Measurements from ENCODE around the gene ITIH4. TPM values are rescaled to one million over a fixed set of nuclear protein-coding genes. Genes with fewer than 3 reads are reported as not detected.

ITIH4 gene
- total RNA-seq, 1 donor from 2014 or later: 8.0 TPM

DNA sequence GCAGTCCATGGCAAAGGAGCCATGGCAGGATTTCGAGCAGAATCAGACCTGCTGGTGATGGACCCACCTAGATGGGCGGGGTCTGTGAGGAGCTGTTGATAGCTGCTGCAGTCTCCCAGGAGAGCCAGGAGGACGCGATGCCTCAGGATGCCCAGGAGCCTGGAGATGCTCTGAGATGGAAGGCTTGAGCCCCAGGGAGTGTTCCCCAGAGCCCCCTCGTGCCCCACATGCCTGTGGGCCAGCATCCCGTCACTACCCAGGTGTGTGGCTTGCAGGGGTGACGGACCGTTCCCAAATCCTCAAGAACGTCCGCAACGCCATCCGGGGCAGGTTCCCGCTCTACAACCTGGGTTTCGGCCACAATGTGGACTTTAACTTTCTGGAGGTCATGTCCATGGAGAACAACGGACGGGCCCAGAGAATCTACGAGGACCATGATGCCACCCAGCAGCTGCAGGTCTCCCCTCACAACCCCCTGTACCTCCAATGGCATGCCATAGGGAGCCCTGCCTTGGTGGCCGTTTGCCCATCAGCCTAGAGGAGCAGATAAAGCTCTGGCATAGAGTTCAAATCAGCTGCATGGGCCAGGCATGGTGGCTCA lies 46.4 kb downstream of the ITIH4 start:
- Mint-ChIP-seq H3K27me3 (ENCODE audit: unreplicated experiment) (peaks cover 8% of the 10 kb centered on the region), H3K27ac (ENCODE audit: unreplicated experiment) (no peak overlapping the region), H3K9me3 (ENCODE audit: unreplicated experiment) (peaks cover 2% of the 10 kb centered on the region), H3K36me3 (ENCODE audit: unreplicated experiment) (no peaks in the 10 kb centered on the region), H3K4me1 (ENCODE audit: low read depth, unreplicated experiment) (peaks cover 2% of the 10 kb centered on the region), H3K4me3 (ENCODE audit: unreplicated experiment) (no peak overlapping the region)
- TF ChIP-seq, protein P1, sequence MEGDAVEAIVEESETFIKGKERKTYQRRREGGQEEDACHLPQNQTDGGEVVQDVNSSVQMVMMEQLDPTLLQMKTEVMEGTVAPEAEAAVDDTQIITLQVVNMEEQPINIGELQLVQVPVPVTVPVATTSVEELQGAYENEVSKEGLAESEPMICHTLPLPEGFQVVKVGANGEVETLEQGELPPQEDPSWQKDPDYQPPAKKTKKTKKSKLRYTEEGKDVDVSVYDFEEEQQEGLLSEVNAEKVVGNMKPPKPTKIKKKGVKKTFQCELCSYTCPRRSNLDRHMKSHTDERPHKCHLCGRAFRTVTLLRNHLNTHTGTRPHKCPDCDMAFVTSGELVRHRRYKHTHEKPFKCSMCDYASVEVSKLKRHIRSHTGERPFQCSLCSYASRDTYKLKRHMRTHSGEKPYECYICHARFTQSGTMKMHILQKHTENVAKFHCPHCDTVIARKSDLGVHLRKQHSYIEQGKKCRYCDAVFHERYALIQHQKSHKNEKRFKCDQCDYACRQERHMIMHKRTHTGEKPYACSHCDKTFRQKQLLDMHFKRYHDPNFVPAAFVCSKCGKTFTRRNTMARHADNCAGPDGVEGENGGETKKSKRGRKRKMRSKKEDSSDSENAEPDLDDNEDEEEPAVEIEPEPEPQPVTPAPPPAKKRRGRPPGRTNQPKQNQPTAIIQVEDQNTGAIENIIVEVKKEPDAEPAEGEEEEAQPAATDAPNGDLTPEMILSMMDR (IDR thresholded peaks at IDR 0.05; ENCODE audit: partially characterized antibody, unreplicated experiment): no peak
- peak; percentile 1 for DNase-seq

DNA sequence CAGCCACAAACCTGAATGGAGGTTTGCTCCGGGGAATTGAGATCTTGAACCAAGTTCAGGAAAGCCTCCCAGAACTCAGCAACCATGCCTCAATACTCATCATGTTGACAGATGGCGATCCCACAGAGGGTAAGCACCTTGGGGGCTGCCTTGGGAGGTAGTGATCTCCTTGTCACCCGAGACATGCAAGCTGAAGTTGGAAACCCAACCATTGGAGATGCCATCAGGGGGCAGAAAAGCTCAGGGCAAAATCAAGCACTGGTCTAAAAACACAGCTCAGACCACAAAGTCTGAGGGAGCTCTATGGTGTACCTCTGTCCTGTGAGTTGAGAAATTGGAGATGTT lies 47.3 kb downstream of the ITIH4 start:
- H3K4me3 Mint-ChIP-seq (ENCODE audit: unreplicated experiment): no peak overlapping the region
- peak; percentile 3 for DNase-seq
- H3K36me3 Mint-ChIP-seq (ENCODE audit: unreplicated experiment): no peaks in the 10 kb centered on the region
- TF ChIP-seq, protein P1 (IDR thresholded peaks at IDR 0.05; ENCODE audit: partially characterized antibody, unreplicated experiment): no peak
- H3K9me3 Mint-ChIP-seq (ENCODE audit: unreplicated experiment): peaks cover 2% of the 10 kb centered on the region
- H3K27ac Mint-ChIP-seq (ENCODE audit: unreplicated experiment): no peak overlapping the region
- H3K4me1 Mint-ChIP-seq (ENCODE audit: low read depth, unreplicated experiment): peaks cover 2% of the 10 kb centered on the region
- H3K27me3 Mint-ChIP-seq (ENCODE audit: unreplicated experiment): peaks cover 8% of the 10 kb centered on the region

DNA sequence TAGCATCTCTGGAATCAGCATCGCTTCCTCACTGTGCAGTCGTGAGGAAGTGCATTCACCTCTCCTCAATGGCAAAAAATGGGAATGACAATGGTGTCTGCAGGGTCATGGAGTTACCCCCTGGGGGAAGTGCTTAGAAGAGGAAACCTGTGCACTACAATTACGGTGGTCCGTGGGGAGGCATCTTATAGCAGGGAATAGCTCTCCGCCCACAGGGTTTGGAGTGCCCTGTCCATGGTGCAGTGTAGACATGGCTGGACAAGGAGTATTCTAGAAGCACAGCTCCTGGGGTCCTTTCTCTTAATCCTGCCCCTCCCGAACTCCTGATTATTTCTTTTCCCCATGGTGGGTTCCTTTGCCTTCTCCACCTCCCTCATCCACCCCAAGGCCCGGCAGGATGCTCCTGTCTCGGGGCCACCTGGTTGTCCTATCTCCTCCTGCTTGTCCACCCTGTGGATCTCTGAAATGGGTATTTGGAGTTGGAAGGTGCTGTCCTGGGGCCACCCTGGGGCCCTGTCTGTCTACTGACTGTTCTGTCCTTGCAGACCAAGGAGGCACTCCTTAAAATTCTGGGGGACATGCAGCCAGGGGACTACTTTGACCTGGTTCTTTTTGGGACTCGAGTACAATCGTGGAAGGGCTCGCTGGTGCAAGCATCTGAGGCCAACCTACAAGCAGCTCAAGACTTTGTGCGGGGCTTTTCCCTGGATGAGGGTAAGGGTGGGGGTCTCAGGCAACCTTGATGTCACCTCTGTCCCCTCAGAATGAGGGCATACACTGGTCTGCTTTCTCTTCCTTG lies 47.9 kb downstream of the ITIH4 start:
- Mint-ChIP-seq H3K36me3 (ENCODE audit: unreplicated experiment) (no peaks in the 10 kb centered on the region), H3K4me1 (ENCODE audit: low read depth, unreplicated experiment) (no peaks in the 10 kb centered on the region), H3K27ac (ENCODE audit: unreplicated experiment) (no peak overlapping the region), H3K4me3 (ENCODE audit: unreplicated experiment) (no peak overlapping the region), H3K9me3 (ENCODE audit: unreplicated experiment) (peaks cover 2% of the 10 kb centered on the region), H3K27me3 (ENCODE audit: unreplicated experiment) (peaks cover 6% of the 10 kb centered on the region)
- TF ChIP-seq, protein P1 (IDR thresholded peaks at IDR 0.05; ENCODE audit: partially characterized antibody, unreplicated experiment): no peak
- DNase-seq: no peak

DNA sequence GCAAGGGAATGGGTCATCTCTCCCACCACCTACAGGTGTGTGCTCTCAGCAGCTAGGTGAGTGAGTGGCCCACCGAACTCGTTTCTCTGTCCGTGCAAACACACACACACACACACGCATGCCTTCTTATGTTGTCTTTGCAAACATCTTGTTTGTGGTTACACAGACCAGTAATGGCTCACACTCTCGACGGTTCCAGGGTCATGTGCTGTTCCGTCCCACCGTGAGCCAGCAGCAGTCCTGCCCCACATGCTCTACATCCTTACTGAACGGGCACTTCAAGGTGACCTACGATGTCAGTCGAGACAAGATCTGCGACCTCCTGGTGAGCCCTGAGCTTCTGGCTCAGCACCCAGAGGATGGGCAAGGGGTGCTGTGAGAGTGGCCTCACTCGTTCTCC lies 48.7 kb downstream of the ITIH4 start:
- Mint-ChIP-seq H3K27me3 (ENCODE audit: unreplicated experiment) (peaks cover 6% of the 10 kb centered on the region), H3K9me3 (ENCODE audit: unreplicated experiment) (peaks cover 2% of the 10 kb centered on the region), H3K36me3 (ENCODE audit: unreplicated experiment) (no peaks in the 10 kb centered on the region), H3K4me1 (ENCODE audit: low read depth, unreplicated experiment) (no peaks in the 10 kb centered on the region), H3K27ac (ENCODE audit: unreplicated experiment) (no peak overlapping the region), H3K4me3 (ENCODE audit: unreplicated experiment) (no peak overlapping the region)
- TF ChIP-seq, protein P1 (IDR thresholded peaks at IDR 0.05; ENCODE audit: partially characterized antibody, unreplicated experiment): no peak
- DNase-seq: peak; percentile 4

Measured in glutamatergic neuron (in vitro differentiated cells).